Fibroblast of lung (primary cell): ENCODE results near the gene OSBPL6.

Experiments
- EZH2 ChIP-seq: IDR thresholded peaks from 2 replicates; pipeline ENCODE4 v1.5.1; 2012; ENCODE audit warnings: low read length, control low read depth, mild to moderate bottlenecking; ENCODE audit errors: missing control alignments
- TF ChIP-seq, protein P1 (sequence below), 2 donors: IDR thresholded peaks in 1 of 2; conservative IDR thresholded peaks in 1 of 2; 1 replicate in 1 of 2; 2 replicates in 1 of 2; pipeline ENCODE4 v1.5.1; 2011 to 2012; ENCODE audit warnings: low read length in 2 of 2, control low read depth in 1 of 2, inconsistent platforms in 1 of 2, low read depth in 1 of 2, mild to moderate bottlenecking in 1 of 2

DNA sequence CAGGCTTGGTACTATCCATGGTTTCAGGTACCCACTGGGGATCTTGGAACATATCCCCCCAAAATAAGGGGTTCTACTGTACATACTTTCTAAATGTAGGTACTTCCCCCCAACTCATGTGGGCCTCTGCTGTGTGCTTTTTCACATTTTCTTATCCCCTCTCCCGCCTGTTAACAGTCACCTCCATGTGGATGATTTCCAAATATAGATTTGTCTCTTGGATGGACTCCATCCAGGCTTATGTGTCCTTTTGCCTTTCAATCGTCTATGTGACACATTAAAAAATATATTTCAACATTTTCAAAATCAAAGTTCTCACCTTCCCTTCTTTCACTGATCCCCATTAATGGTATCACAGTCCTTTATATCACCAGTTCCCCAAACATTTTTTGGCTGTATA is 44.4 kb downstream of the OSBPL6 start:
- TF ChIP-seq, protein P1, sequence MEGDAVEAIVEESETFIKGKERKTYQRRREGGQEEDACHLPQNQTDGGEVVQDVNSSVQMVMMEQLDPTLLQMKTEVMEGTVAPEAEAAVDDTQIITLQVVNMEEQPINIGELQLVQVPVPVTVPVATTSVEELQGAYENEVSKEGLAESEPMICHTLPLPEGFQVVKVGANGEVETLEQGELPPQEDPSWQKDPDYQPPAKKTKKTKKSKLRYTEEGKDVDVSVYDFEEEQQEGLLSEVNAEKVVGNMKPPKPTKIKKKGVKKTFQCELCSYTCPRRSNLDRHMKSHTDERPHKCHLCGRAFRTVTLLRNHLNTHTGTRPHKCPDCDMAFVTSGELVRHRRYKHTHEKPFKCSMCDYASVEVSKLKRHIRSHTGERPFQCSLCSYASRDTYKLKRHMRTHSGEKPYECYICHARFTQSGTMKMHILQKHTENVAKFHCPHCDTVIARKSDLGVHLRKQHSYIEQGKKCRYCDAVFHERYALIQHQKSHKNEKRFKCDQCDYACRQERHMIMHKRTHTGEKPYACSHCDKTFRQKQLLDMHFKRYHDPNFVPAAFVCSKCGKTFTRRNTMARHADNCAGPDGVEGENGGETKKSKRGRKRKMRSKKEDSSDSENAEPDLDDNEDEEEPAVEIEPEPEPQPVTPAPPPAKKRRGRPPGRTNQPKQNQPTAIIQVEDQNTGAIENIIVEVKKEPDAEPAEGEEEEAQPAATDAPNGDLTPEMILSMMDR (conservative IDR thresholded peaks at IDR 0.05 in 1 of 2, IDR thresholded peaks at IDR 0.05 in 1 of 2; ENCODE audit: low read depth in 1 of 2, low read length in 2 of 2), result no peak
- TF ChIP-seq EZH2, result no peak
